T-helper 1 cell treated with Interleukin-12 subunit alpha and Interleukin-12 subunit beta and Interleukin-4 antibody, amounts not matched to agents 30 μg/mL and 1 μg/mL, for 36 hours (primary cell): ENCODE data around the gene ADGRE1.

Experiments
- H3K27ac Mint-ChIP-seq: one replicate; pipeline ENCODE4 v1.8.0; 2021; ENCODE audit warnings: mild to moderate bottlenecking, mixed read lengths
- H3K27me3 Mint-ChIP-seq: one replicate; pipeline ENCODE4 v1.8.0; 2021; ENCODE audit warnings: low read depth, mixed read lengths
- H3K36me3 Mint-ChIP-seq: one replicate; pipeline ENCODE4 v1.8.0; 2021; ENCODE audit warnings: low read depth, mixed read lengths
- H3K4me1 Mint-ChIP-seq: one replicate; pipeline ENCODE4 v1.8.0; 2021; ENCODE audit warnings: low read depth, mixed read lengths
- H3K4me3 Mint-ChIP-seq: one replicate; pipeline ENCODE4 v1.8.0; 2021; ENCODE audit warnings: mild to moderate bottlenecking, moderate library complexity, mixed read lengths
- H3K9me3 Mint-ChIP-seq: one replicate; pipeline ENCODE4 v1.8.0; 2021; ENCODE audit warnings: mixed read lengths

Gene ADGRE1

GRCh38 chr19:6887316-6887715, at the start of gene ADGRE1:
ADGRE1 (plus strand) TSS chr19:6887579; CDS start chr19:6887609, 30 bp downstream.
- peak within 1 kb of the TSS; percentile 69 for H3K27ac Mint-ChIP-seq
- H3K4me3 Mint-ChIP-seq, result peak within 1 kb of the TSS; percentile 54
- peaks cover 43% of the 10 kb centered on the region for H3K4me1 Mint-ChIP-seq

GRCh38 chr19:6838062-6838655, 49.2 kb upstream of the ADGRE1 start:
- H3K4me1 Mint-ChIP-seq, result peaks cover 21% of the 10 kb centered on the region
- no peak overlapping the region for H3K4me3 Mint-ChIP-seq
- peaks cover 4% of the 10 kb centered on the region for H3K9me3 Mint-ChIP-seq
- peaks cover 41% of the 10 kb centered on the region for H3K36me3 Mint-ChIP-seq
- H3K27me3 Mint-ChIP-seq, result no peaks in the 10 kb centered on the region
- H3K27ac Mint-ChIP-seq, result peak overlapping the region; percentile 5

More at GRCh38 chr19:6887316-6887715, at the start of gene ADGRE1:
- no peaks in the 10 kb centered on the region for H3K27me3 Mint-ChIP-seq
- H3K36me3 Mint-ChIP-seq, result peaks cover 17% of the 10 kb centered on the region
- peaks cover 25% of the 10 kb centered on the region for H3K9me3 Mint-ChIP-seq

GRCh38 chr19:6842871-6843607, 44.3 kb upstream of the ADGRE1 start:
- Mint-ChIP-seq H3K27ac (peak overlapping the region; percentile 27), H3K36me3 (peaks cover 23% of the 10 kb centered on the region), H3K9me3 (no peaks in the 10 kb centered on the region), H3K27me3 (no peaks in the 10 kb centered on the region), H3K4me3 (no peak overlapping the region), H3K4me1 (peaks cover 5% of the 10 kb centered on the region)

- no peaks in the 10 kb centered on the region for H3K9me3 Mint-ChIP-seq
- H3K27ac Mint-ChIP-seq, result no peak overlapping the region
- H3K4me3 Mint-ChIP-seq, result no peak overlapping the region
- H3K4me1 Mint-ChIP-seq, result no peaks in the 10 kb centered on the region
- H3K36me3 Mint-ChIP-seq, result peaks cover 35% of the 10 kb centered on the region
- H3K27me3 Mint-ChIP-seq, result no peaks in the 10 kb centered on the region
These were observed 39.6 kb upstream of the ADGRE1 start for GRCh38 chr19:6847828-6848200.

GRCh38 chr19:6848986-6849385, 38.4 kb upstream of the ADGRE1 start:
- Mint-ChIP-seq H3K36me3 (peaks cover 36% of the 10 kb centered on the region), H3K27me3 (no peaks in the 10 kb centered on the region), H3K27ac (no peak overlapping the region), H3K9me3 (no peaks in the 10 kb centered on the region), H3K4me1 (peaks cover under 1% of the 10 kb centered on the region), H3K4me3 (no peak overlapping the region)

GRCh38 chr19:6849876-6850275, 37.5 kb upstream of the ADGRE1 start:
- Mint-ChIP-seq H3K4me1 (peaks cover 3% of the 10 kb centered on the region), H3K4me3 (no peak overlapping the region), H3K9me3 (no peaks in the 10 kb centered on the region), H3K27ac (no peak overlapping the region), H3K27me3 (no peaks in the 10 kb centered on the region), H3K36me3 (peaks cover 40% of the 10 kb centered on the region)

- H3K4me3 Mint-ChIP-seq, result no peak overlapping the region
- peaks cover 53% of the 10 kb centered on the region for H3K36me3 Mint-ChIP-seq
- H3K4me1 Mint-ChIP-seq, result peaks cover 3% of the 10 kb centered on the region
- no peak overlapping the region for H3K27ac Mint-ChIP-seq
- H3K9me3 Mint-ChIP-seq, result no peaks in the 10 kb centered on the region
- H3K27me3 Mint-ChIP-seq, result no peaks in the 10 kb centered on the region
These were observed 36.0 kb upstream of the ADGRE1 start for GRCh38 chr19:6851359-6851758.

GRCh38 chr19:6852001-6852400, 35.4 kb upstream of the ADGRE1 start:
- no peak overlapping the region for H3K27ac Mint-ChIP-seq
- no peak overlapping the region for H3K4me3 Mint-ChIP-seq
- peaks cover 3% of the 10 kb centered on the region for H3K4me1 Mint-ChIP-seq
- no peaks in the 10 kb centered on the region for H3K27me3 Mint-ChIP-seq
- H3K36me3 Mint-ChIP-seq, result peaks cover 57% of the 10 kb centered on the region
- no peaks in the 10 kb centered on the region for H3K9me3 Mint-ChIP-seq

GRCh38 chr19:6853868-6854267, 33.5 kb upstream of the ADGRE1 start:
- Mint-ChIP-seq H3K27ac (no peak overlapping the region), H3K9me3 (no peaks in the 10 kb centered on the region), H3K27me3 (no peaks in the 10 kb centered on the region), H3K4me1 (peaks cover 3% of the 10 kb centered on the region), H3K36me3 (peaks cover 56% of the 10 kb centered on the region), H3K4me3 (no peak overlapping the region)

- Mint-ChIP-seq H3K36me3 (peaks cover 51% of the 10 kb centered on the region), H3K4me1 (peaks cover 3% of the 10 kb centered on the region), H3K4me3 (no peak overlapping the region), H3K27ac (no peak overlapping the region), H3K27me3 (no peaks in the 10 kb centered on the region), H3K9me3 (no peaks in the 10 kb centered on the region)
These were observed 32.6 kb upstream of the ADGRE1 start for GRCh38 chr19:6854758-6855157.

GRCh38 chr19:6856749-6857372, 30.5 kb upstream of the ADGRE1 start:
- Mint-ChIP-seq H3K36me3 (peaks cover 39% of the 10 kb centered on the region), H3K27ac (peak overlapping the region; percentile 24), H3K27me3 (no peaks in the 10 kb centered on the region), H3K4me3 (no peak overlapping the region), H3K9me3 (no peaks in the 10 kb centered on the region), H3K4me1 (peaks cover 6% of the 10 kb centered on the region)

GRCh38 chr19:6861683-6862286, 25.6 kb upstream of the ADGRE1 start:
- peaks cover 6% of the 10 kb centered on the region for H3K36me3 Mint-ChIP-seq
- no peaks in the 10 kb centered on the region for H3K9me3 Mint-ChIP-seq
- H3K4me3 Mint-ChIP-seq, result peak overlapping the region; percentile 30
- peaks cover 14% of the 10 kb centered on the region for H3K4me1 Mint-ChIP-seq
- H3K27me3 Mint-ChIP-seq, result no peaks in the 10 kb centered on the region
- H3K27ac Mint-ChIP-seq, result peak overlapping the region; percentile 68

GRCh38 chr19:6862673-6863078, 24.7 kb upstream of the ADGRE1 start:
- Mint-ChIP-seq H3K27ac (peak overlapping the region; percentile 76), H3K27me3 (no peaks in the 10 kb centered on the region), H3K4me1 (peaks cover 14% of the 10 kb centered on the region), H3K36me3 (no peaks in the 10 kb centered on the region), H3K4me3 (peak overlapping the region; percentile 83), H3K9me3 (no peaks in the 10 kb centered on the region)

GRCh38 chr19:6864325-6864940, 22.9 kb upstream of the ADGRE1 start:
- Mint-ChIP-seq H3K9me3 (no peaks in the 10 kb centered on the region), H3K27me3 (no peaks in the 10 kb centered on the region), H3K27ac (no peak overlapping the region), H3K4me3 (no peak overlapping the region), H3K36me3 (no peaks in the 10 kb centered on the region), H3K4me1 (peaks cover 14% of the 10 kb centered on the region)
